Measurements from ENCODE around the gene IFT43. TPM values are rescaled to one million over a fixed set of nuclear protein-coding genes. Genes with fewer than 3 reads are reported as not detected.
A peak's percentile ranks its signal among the peaks of the same experiment; 100 is the strongest.

Gene IFT43
- total RNA-seq, 4 donors from 2014 or later, result 8.7 to 18.1 (median 14.2) TPM

GRCh38 chr14:75967866-75968265 is 17.7 kb upstream of the IFT43 start:
- intact Hi-C loops (cut with DNase I; ENCODE audit: low total_unique reads) (no loop called here), in situ Hi-C loops (cut with MboI; ENCODE audit: low sequenced_read_pairs in 4 of 4) (no loop called here)
- DNase-seq, result no peak
- Histone ChIP-seq H3K27me3 (no peaks in the 10 kb centered on the region), H3K36me3 (peaks cover 0 to 34% of the 10 kb centered on the region in 2 donors), H3K27ac (no peak overlapping the region), H3K9me3 (no peaks in the 10 kb centered on the region), H3K4me3 (no peak overlapping the region), H3K4me1 (peaks cover 6 to 9% of the 10 kb centered on the region in 2 donors)
- TF ChIP-seq POLR2A (IDR thresholded peaks at IDR 0.05), result no peak
- TF ChIP-seq, protein P1, sequence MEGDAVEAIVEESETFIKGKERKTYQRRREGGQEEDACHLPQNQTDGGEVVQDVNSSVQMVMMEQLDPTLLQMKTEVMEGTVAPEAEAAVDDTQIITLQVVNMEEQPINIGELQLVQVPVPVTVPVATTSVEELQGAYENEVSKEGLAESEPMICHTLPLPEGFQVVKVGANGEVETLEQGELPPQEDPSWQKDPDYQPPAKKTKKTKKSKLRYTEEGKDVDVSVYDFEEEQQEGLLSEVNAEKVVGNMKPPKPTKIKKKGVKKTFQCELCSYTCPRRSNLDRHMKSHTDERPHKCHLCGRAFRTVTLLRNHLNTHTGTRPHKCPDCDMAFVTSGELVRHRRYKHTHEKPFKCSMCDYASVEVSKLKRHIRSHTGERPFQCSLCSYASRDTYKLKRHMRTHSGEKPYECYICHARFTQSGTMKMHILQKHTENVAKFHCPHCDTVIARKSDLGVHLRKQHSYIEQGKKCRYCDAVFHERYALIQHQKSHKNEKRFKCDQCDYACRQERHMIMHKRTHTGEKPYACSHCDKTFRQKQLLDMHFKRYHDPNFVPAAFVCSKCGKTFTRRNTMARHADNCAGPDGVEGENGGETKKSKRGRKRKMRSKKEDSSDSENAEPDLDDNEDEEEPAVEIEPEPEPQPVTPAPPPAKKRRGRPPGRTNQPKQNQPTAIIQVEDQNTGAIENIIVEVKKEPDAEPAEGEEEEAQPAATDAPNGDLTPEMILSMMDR (IDR thresholded peaks at IDR 0.05 in 4 of 5, conservative IDR thresholded peaks at IDR 0.05 in 1 of 5), result no peak
- no peak for ATAC-seq

GRCh38 chr14:75968456-75968855 is 17.1 kb upstream of the IFT43 start:
- ATAC-seq, result peak in 1 of 2 donors; percentile 24
- intact Hi-C loops (cut with DNase I; ENCODE audit: low total_unique reads), result no loop called here
- H3K4me3 ChIP-seq, result no peak overlapping the region
- H3K27ac ChIP-seq, result peak overlapping the region in 3 of 4 donors; percentile 14 to 46 (median 41)
- TF ChIP-seq, protein P1 (IDR thresholded peaks at IDR 0.05 in 4 of 5, conservative IDR thresholded peaks at IDR 0.05 in 1 of 5), result no peak
- no peak for TF ChIP-seq POLR2A (IDR thresholded peaks at IDR 0.05)
- DNase-seq, result peak in 1 of 2 donors; percentile 40
- peaks cover 10 to 15% of the 10 kb centered on the region in 2 donors for H3K4me1 ChIP-seq
- H3K27me3 ChIP-seq, result no peaks in the 10 kb centered on the region
- peaks cover 0 to 28% of the 10 kb centered on the region in 2 donors for H3K36me3 ChIP-seq
- H3K9me3 ChIP-seq, result no peaks in the 10 kb centered on the region
- in situ Hi-C loops (cut with MboI; ENCODE audit: low sequenced_read_pairs in 4 of 4), result no loop called here

- Histone ChIP-seq H3K4me1 (peaks cover 10 to 17% of the 10 kb centered on the region in 2 donors), H3K36me3 (peaks cover 0 to 22% of the 10 kb centered on the region in 2 donors), H3K27me3 (no peaks in the 10 kb centered on the region), H3K4me3 (no peak overlapping the region), H3K27ac (peak overlapping the region in 2 of 4 donors; percentile 41 to 46), H3K9me3 (no peaks in the 10 kb centered on the region)
- DNase-seq, result no peak
- ATAC-seq, result no peak
- TF ChIP-seq, protein P1 (IDR thresholded peaks at IDR 0.05 in 4 of 5, conservative IDR thresholded peaks at IDR 0.05 in 1 of 5), result no peak
- TF ChIP-seq POLR2A (IDR thresholded peaks at IDR 0.05), result no peak
- in situ Hi-C loops (cut with MboI; ENCODE audit: low sequenced_read_pairs in 4 of 4) (no loop called here), intact Hi-C loops (cut with DNase I; ENCODE audit: low total_unique reads) (no loop called here)
Observed at GRCh38 chr14:75969126-75969525, 16.4 kb upstream of the IFT43 start.

- Histone ChIP-seq H3K4me1 (peaks cover 10 to 17% of the 10 kb centered on the region in 2 donors), H3K27me3 (no peaks in the 10 kb centered on the region), H3K4me3 (no peak overlapping the region), H3K9me3 (no peaks in the 10 kb centered on the region), H3K36me3 (peaks cover 0 to 14% of the 10 kb centered on the region in 2 donors), H3K27ac (peak overlapping the region in 2 of 4 donors; percentile 6 to 46)
- ATAC-seq (peak in 1 of 2 donors; percentile 54), DNase-seq (peak in 1 of 2 donors; percentile 42)
- in situ Hi-C loops (cut with MboI; ENCODE audit: low sequenced_read_pairs in 4 of 4), result loop anchor here in 1 of 4 donors (10.0 kb wide), 1 partner anchor 65 kb away; no protein-coding TSS in a partner anchor
- TF ChIP-seq, protein P1 (IDR thresholded peaks at IDR 0.05 in 4 of 5, conservative IDR thresholded peaks at IDR 0.05 in 1 of 5), result no peak
- TF ChIP-seq POLR2A (IDR thresholded peaks at IDR 0.05), result no peak
- intact Hi-C loops (cut with DNase I; ENCODE audit: low total_unique reads), result no loop called here
Observed at GRCh38 chr14:75969891-75970290, 15.7 kb upstream of the IFT43 start.

DNA sequence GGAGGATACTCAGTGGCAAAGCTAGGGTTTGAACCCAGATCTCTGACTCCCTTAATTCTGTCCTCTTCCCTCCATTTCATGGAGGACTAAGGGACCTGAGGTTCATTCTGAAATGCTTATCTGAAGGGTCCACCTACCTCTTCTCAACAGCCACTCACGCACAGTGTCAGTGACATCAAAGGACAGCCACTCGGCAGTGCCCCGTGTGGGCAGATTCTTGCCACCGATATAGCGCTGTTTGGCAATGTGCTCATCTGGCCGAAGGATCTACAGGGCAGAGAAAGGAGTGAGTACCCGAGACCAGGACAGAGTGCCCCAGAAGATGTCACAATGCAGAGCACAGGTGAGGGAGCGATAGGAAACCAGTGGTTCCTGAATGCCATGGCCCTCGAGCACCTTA is 14.6 kb upstream of the IFT43 start:
- Histone ChIP-seq H3K36me3 (peaks cover 0 to 5% of the 10 kb centered on the region in 2 donors), H3K27me3 (no peaks in the 10 kb centered on the region), H3K4me3 (no peak overlapping the region), H3K9me3 (no peaks in the 10 kb centered on the region), H3K27ac (no peak overlapping the region), H3K4me1 (peaks cover 10 to 17% of the 10 kb centered on the region in 2 donors)
- no peak for DNase-seq
- intact Hi-C loops (cut with DNase I; ENCODE audit: low total_unique reads) (no loop called here), in situ Hi-C loops (cut with MboI; ENCODE audit: low sequenced_read_pairs in 4 of 4) (loop anchor here in 1 of 4 donors (10.0 kb wide), 1 partner anchor 66 kb away; no protein-coding TSS in a partner anchor)
- TF ChIP-seq POLR2A (IDR thresholded peaks at IDR 0.05), result no peak
- TF ChIP-seq, protein P1 (IDR thresholded peaks at IDR 0.05 in 4 of 5, conservative IDR thresholded peaks at IDR 0.05 in 1 of 5), result no peak
- ATAC-seq, result no peak

Measured in gastrocnemius medialis (tissue), 4 donors.